ENCODE data around the gene CERS1.

GRCh38 chr19:18865106-18865972 is 30.6 kb downstream of the CERS1 start:
- TF ChIP-seq IKZF1 (conservative IDR thresholded peaks at IDR 0.05): no peak
- no peak for TF ChIP-seq CTCF (IDR thresholded peaks at IDR 0.05 in 2 of 3, conservative IDR thresholded peaks at IDR 0.05 in 1 of 3; ENCODE audit: control insufficient read depth in 2 of 3, extremely low read depth in 1 of 3, insufficient read depth in 1 of 3, low read depth in 3 of 3, low read length in 3 of 3)
- no peak for TF ChIP-seq POLR2AphosphoS5 (IDR thresholded peaks at IDR 0.05; ENCODE audit: low read length)
- TF ChIP-seq JUND (IDR thresholded peaks at IDR 0.05; ENCODE audit: low read depth, low read length): no peak
- TF ChIP-seq NR2C2 (IDR thresholded peaks at IDR 0.05; ENCODE audit: borderline replicate concordance, control insufficient read depth, insufficient read length, low read depth): no peak
- no peak for TF ChIP-seq SUPT20H (IDR thresholded peaks at IDR 0.05; ENCODE audit: borderline replicate concordance, control insufficient read depth, low read depth, low read length)
- TF ChIP-seq USF1 (IDR thresholded peaks at IDR 0.05; ENCODE audit: borderline replicate concordance, extremely low read length, insufficient read depth, low read depth, low read length): no peak
- no peak for TF ChIP-seq CHD1 (IDR thresholded peaks at IDR 0.05; ENCODE audit: low read depth, low read length)
- TF ChIP-seq CREB1 (IDR thresholded peaks at IDR 0.05; ENCODE audit: low read depth): no peak
- no peak for TF ChIP-seq TAF1 (IDR thresholded peaks at IDR 0.05; ENCODE audit: borderline replicate concordance, low read depth, low read length)
- no peak for TF ChIP-seq RCOR1 (conservative IDR thresholded peaks at IDR 0.05; ENCODE audit: low read depth, low read length)
- TF ChIP-seq USF2 (IDR thresholded peaks at IDR 0.05; ENCODE audit: borderline replicate concordance, low read depth, low read length): no peak
- no peak for TF ChIP-seq REST (IDR thresholded peaks at IDR 0.05; ENCODE audit: low read depth, low read length)
- TF ChIP-seq GABPA (IDR thresholded peaks at IDR 0.05; ENCODE audit: low read depth): no peak
